Breast epithelium (tissue), 4 donors: ENCODE results near the gene MMP23B. TPM values are rescaled to one million over a fixed set of nuclear protein-coding genes. Genes with fewer than 3 reads are reported as not detected.

Experiments used
- DNase-seq, 2 donors: peaks; one replicate each; pipeline ENCODE4 v3.0.0-alpha.2; 2019; ENCODE audit warnings: low spot score in 2 of 2
- H3K27ac ChIP-seq, 2 donors: fragments of 200-600 bp; sonication (generic) in 1 of 2; one replicate each; pipeline ENCODE4 v1.5.1; 2016 to 2019; ENCODE audit warnings: mild to moderate bottlenecking in 1 of 2
- H3K27me3 ChIP-seq, 2 donors: fragments of 200-600 bp; sonication (generic) in 1 of 2; one replicate each; pipeline versions ENCODE4 v1.5.1 to v1.6.0; 2017 to 2019; ENCODE audit warnings: control low read depth in 1 of 2, mild to moderate bottlenecking in 1 of 2
- H3K36me3 ChIP-seq: fragments of 200-600 bp; one replicate; pipeline ENCODE4 v1.5.1; 2019
- H3K4me1 ChIP-seq, 2 donors: fragments of 200-600 bp; sonication (generic); one replicate each; pipeline ENCODE4 v1.5.1; 2016 to 2019; ENCODE audit warnings: control low read depth in 1 of 2
- H3K4me3 ChIP-seq, 3 donors: fragments of 200-600 bp; sonication (generic); 1 replicate in 2 of 3; 2 replicates in 1 of 3; pipeline ENCODE4 v1.5.1; 2016 to 2019; ENCODE audit warnings: mild to moderate bottlenecking in 3 of 3, moderate library complexity in 2 of 3
- H3K9me3 ChIP-seq, 2 donors: fragments of 200-600 bp; sonication (generic) in 1 of 2; one replicate each; pipeline ENCODE4 v1.5.1; 2016 to 2019; ENCODE audit warnings: control low read depth in 1 of 2
- CTCF ChIP-seq, 3 donors: fragments of 450-650 bp; IDR thresholded peaks; one replicate each; pipeline ENCODE4 v1.5.1; 2016 to 2017; ENCODE audit warnings: antibody characterized with exemption in 3 of 3, mild to moderate bottlenecking in 3 of 3, moderate library complexity in 3 of 3
- POLR2A ChIP-seq: fragments of 450-650 bp; IDR thresholded peaks from one replicate; pipeline ENCODE4 v1.6.1; 2016; ENCODE audit warnings: antibody characterized with exemption, mild to moderate bottlenecking, moderate library complexity
- POLR2AphosphoS5 ChIP-seq, 3 donors: sonication (generic); formaldehyde crosslinking; IDR thresholded peaks; one replicate each; pipeline ENCODE4 v1.6.1; 2017; ENCODE audit warnings: antibody characterized with exemption in 3 of 3
- intact Hi-C: fragments of 100-400 bp; cut with DNase I; formaldehyde crosslinking; loops from one replicate; pipeline ENCODE4 v1.15.1; 2023; ENCODE audit warnings: low total_unique reads
- total RNA-seq, 3 donors: library from RNA; depleted of rRNA; stranded (reverse); fragments of >200 nt; gene quantifications; one replicate each; pipeline ENCODE4 v1.1.0, GENCODE V29; 2016

Gene MMP23B
- 10 to 100 TPM in 1 of 3 donors, 1 to 10 TPM in 2; 2.7 to 15.5 (median 7.5) TPM for total RNA-seq

DNA sequence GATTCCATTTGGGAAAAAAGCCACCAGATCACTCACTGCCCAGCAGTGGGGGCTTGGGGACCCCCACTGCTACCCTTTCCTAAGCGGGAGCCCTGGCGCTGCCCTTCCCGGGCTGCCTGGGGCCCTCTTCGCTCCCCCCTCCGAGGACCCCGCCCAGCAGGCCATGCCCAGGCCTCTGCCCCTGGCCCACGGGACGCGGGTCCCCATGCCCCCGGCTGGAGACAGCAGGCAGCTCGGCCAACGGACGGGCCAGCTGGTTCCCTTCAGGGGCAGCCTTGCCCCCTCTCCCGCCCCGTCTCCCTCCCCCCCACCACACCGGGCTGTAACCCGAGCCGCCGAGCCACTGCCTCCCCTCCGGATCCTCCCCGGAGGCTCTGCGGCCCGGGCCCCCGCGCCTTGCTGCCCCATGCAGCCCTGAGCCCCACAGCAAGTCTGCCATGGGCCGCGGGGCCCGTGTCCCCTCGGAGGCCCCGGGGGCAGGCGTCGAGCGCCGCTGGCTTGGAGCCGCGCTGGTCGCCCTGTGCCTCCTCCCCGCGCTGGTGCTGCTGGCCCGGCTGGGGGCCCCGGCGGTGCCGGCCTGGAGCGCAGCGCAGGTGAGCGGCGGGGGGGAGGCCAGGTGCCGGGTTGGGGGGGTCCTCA is at the start of gene MMP23B:
Gene MMP23B (plus strand): TSS at position 392 of the 639 bp plus-strand sequence. CDS start 46 bp downstream, at position 438.
- no peak for DNase-seq
- H3K4me3 ChIP-seq, result peak within 1 kb of the TSS; percentile 32 to 64 (median 38)
- peaks cover 0 to 5% of the 10 kb centered on the region in 2 donors for H3K4me1 ChIP-seq
- peaks cover 7 to 20% of the 10 kb centered on the region in 2 donors for H3K27me3 ChIP-seq
- H3K36me3 ChIP-seq, result no peaks in the 10 kb centered on the region
- no peaks in the 10 kb centered on the region for H3K9me3 ChIP-seq
- H3K27ac ChIP-seq, result peak within 1 kb of the TSS; percentile 74 to 91
- TF ChIP-seq POLR2AphosphoS5 (IDR thresholded peaks at IDR 0.05) (no peak), CTCF (IDR thresholded peaks at IDR 0.05) (no peak), POLR2A (no peak)
- intact Hi-C loops, result no loop called here

GRCh38 chr1:1582585-1583346 is 49.2 kb upstream of the MMP23B start:
- no peaks in the 10 kb centered on the region for H3K4me1 ChIP-seq
- intact Hi-C loops, result no loop called here
- no peak for TF ChIP-seq POLR2A
- no peak for TF ChIP-seq CTCF (IDR thresholded peaks at IDR 0.05)
- TF ChIP-seq POLR2AphosphoS5 (IDR thresholded peaks at IDR 0.05), result no peak
- no peak overlapping the region for H3K4me3 ChIP-seq
- no peak for DNase-seq
- H3K36me3 ChIP-seq, result no peaks in the 10 kb centered on the region
- H3K27ac ChIP-seq, result no peak overlapping the region
- peaks cover 0 to 11% of the 10 kb centered on the region in 2 donors for H3K27me3 ChIP-seq
- H3K9me3 ChIP-seq, result no peaks in the 10 kb centered on the region

DNA sequence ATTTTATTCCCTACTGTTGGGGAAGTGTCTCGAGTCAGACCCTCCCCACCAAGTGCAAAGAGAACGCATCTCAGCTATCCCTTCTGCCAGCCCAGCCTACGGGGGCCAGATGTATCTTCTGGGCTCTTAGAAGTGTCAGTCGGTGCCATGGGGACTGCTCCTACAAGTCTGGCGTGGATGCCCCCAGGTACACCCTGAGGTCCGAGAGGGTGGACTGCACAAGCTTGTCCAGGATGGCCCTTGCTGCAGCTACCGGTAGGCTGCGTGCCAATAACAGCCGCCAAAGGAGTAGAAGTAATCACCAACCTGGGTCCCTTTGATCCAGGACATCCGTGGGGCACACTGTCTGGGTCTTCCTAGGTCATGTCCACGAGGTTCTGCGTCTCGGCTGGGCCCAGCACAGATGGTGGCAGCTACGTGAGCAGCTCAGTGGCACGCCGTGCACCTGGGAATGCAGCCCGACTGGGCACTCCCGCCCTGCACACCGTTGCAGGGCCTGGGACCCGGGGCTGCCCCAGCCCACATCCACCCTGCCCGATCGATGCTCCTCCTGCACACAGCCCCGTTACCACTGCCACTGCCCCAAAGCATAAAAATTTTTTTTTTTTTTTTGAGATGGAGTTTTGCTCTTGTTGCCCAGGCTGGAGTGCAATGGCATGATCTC is 48.5 kb upstream of the MMP23B start:
- no peaks in the 10 kb centered on the region for H3K9me3 ChIP-seq
- no peak overlapping the region for H3K27ac ChIP-seq
- H3K4me1 ChIP-seq, result no peaks in the 10 kb centered on the region
- intact Hi-C loops, result no loop called here
- peaks cover 0 to 12% of the 10 kb centered on the region in 2 donors for H3K27me3 ChIP-seq
- H3K36me3 ChIP-seq, result no peaks in the 10 kb centered on the region
- no peak for DNase-seq
- no peak overlapping the region for H3K4me3 ChIP-seq
- no peak for TF ChIP-seq CTCF (IDR thresholded peaks at IDR 0.05)
- no peak for TF ChIP-seq POLR2A
- TF ChIP-seq POLR2AphosphoS5 (IDR thresholded peaks at IDR 0.05), result no peak

- H3K27ac ChIP-seq, result no peak overlapping the region
- intact Hi-C loops, result no loop called here
- no peaks in the 10 kb centered on the region for H3K36me3 ChIP-seq
- H3K9me3 ChIP-seq, result no peaks in the 10 kb centered on the region
- no peak for TF ChIP-seq POLR2AphosphoS5 (IDR thresholded peaks at IDR 0.05)
- no peaks in the 10 kb centered on the region for H3K4me1 ChIP-seq
- peaks cover 0 to 6% of the 10 kb centered on the region in 2 donors for H3K27me3 ChIP-seq
- H3K4me3 ChIP-seq, result no peak overlapping the region
- DNase-seq, result no peak
These were observed 40.5 kb upstream of the MMP23B start for GRCh38 chr1:1591452-1591851.

DNA sequence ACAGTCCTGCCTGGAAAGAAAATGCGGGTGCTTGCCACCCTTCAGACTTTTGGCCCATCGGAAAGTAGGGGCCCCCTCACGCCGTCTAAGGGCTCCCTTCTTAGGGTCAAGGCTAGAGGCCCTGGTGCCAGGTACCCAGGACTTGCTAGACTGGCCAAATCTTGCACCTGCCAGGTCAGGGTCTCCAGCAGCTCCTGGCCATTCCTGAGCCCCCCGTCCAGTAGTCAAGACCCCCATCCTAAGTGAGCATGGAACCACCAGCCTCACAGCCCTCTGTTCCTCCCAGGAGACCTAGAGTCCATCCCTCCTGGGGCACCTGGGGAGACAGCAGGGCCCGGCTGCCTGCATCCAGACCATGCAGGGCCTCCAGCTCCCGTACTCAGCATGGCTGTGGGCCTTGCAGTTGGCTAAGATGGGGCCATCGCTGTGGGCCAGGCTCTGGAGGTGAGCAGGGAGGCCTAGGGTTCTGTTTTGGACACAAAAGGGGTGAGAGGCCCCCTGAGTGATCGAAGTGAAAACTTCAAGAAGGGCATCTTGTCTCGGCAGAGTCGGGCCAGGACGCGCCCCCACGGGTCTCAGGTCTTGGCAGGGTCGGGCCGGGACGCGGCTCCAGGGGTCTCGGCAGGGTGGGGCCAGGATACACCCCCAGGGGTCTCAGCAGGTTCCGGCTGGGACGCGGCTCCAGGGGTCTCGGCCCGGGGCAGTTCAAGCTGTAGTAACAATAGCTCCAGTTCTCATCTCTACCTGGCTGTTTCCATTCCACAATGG is 38.0 kb upstream of the MMP23B start:
- peaks cover 0 to 4% of the 10 kb centered on the region in 2 donors for H3K27me3 ChIP-seq
- intact Hi-C loops, result no loop called here
- DNase-seq, result no peak
- no peaks in the 10 kb centered on the region for H3K9me3 ChIP-seq
- H3K36me3 ChIP-seq, result no peaks in the 10 kb centered on the region
- TF ChIP-seq POLR2AphosphoS5 (IDR thresholded peaks at IDR 0.05) (no peak), POLR2A (no peak), CTCF (IDR thresholded peaks at IDR 0.05) (no peak)
- H3K27ac ChIP-seq, result no peak overlapping the region
- no peak overlapping the region for H3K4me3 ChIP-seq
- H3K4me1 ChIP-seq, result no peaks in the 10 kb centered on the region
